ENCODE data around the gene EFNA2. TPM values are rescaled to one million over a fixed set of nuclear protein-coding genes. Genes with fewer than 3 reads are reported as not detected.

EFNA2 gene
- total RNA-seq, 1 experiment from 2014 or later = 14.3 TPM

- TF ChIP-seq CTCF (conservative IDR thresholded peaks at IDR 0.05) = no peak
- H3K23me2 ChIP-seq (ENCODE audit: insufficient read length, low read depth, low read length, poor library complexity, severe bottlenecking) = peaks cover 5% of the 10 kb centered on the region
- H3K56ac ChIP-seq (ENCODE audit: insufficient read length, low read depth, low read length) = no peak overlapping the region
- H2BK15ac ChIP-seq (ENCODE audit: low read depth, low read length) = no peak overlapping the region
- no peak overlapping the region for H2BK5ac ChIP-seq (ENCODE audit: insufficient read length, low read length)
- no peak overlapping the region for H4K5ac ChIP-seq (ENCODE audit: insufficient read length, low read depth, low read length)
- no peak overlapping the region for H3K4me3 Mint-ChIP-seq
- no peaks in the 10 kb centered on the region for H3K9me3 ChIP-seq (ENCODE audit: control insufficient read depth, low read depth, low read length)
- H3K4ac ChIP-seq (ENCODE audit: low read depth, low read length) = no peak overlapping the region
- no peak overlapping the region for H3K27ac Mint-ChIP-seq
- no peaks in the 10 kb centered on the region for H4K20me1 ChIP-seq (ENCODE audit: control insufficient read depth, insufficient read depth, insufficient read length)
- H3K27me3 ChIP-seq (ENCODE audit: insufficient read depth, low read length) = no peaks in the 10 kb centered on the region
- H2BK20ac ChIP-seq (ENCODE audit: low read depth, low read length, poor library complexity, severe bottlenecking) = no peak overlapping the region
- H2BK12ac ChIP-seq (ENCODE audit: insufficient read length, low read depth, low read length) = no peak overlapping the region
- no peak overlapping the region for H3K18ac ChIP-seq (ENCODE audit: insufficient read length, low read depth, low read length)
- no peaks in the 10 kb centered on the region for H3K79me2 ChIP-seq (ENCODE audit: insufficient read depth, low read length)
- H2BK120ac ChIP-seq (ENCODE audit: low read depth, low read length, poor library complexity, severe bottlenecking) = no peak overlapping the region
- H3K9ac ChIP-seq (ENCODE audit: extremely low read depth, insufficient read length, low read length) = no peak overlapping the region
- no CpG with 5 or more reads among the region's 18 CpGs for WGBS (ENCODE audit: extremely low coverage, insufficient read length, low lambda C conversion rate)
- no peaks in the 10 kb centered on the region for H3K36me3 Mint-ChIP-seq (ENCODE audit: insufficient read depth in 1 of 3, low read depth in 3 of 3)
- H3K79me1 ChIP-seq (ENCODE audit: insufficient read depth, low read depth, low read length, poor library complexity, severe bottlenecking) = no peaks in the 10 kb centered on the region
- H4K91ac ChIP-seq (ENCODE audit: insufficient read length, low read depth, low read length) = no peak overlapping the region
- H2AFZ ChIP-seq (ENCODE audit: low read length) = no peak overlapping the region
- H3T11ph ChIP-seq (ENCODE audit: low read length) = no peak overlapping the region
- no peak for DNase-seq
- H3K27me3 Mint-ChIP-seq (ENCODE audit: low read depth) = peaks cover 7% of the 10 kb centered on the region; the same call in 1 of the 2 replicates
- H3K4me1 Mint-ChIP-seq = peaks cover 0 to 15% of the 10 kb centered on the region in 2 experiments; a peak in 2 of 4 replicates
- no peaks in the 10 kb centered on the region for H3K9me3 Mint-ChIP-seq
- H3K14ac ChIP-seq (ENCODE audit: insufficient read depth, low read length) = no peak overlapping the region
- no peak overlapping the region for H3K4me2 ChIP-seq (ENCODE audit: insufficient read depth, insufficient read length, low read length)
- no peak overlapping the region for H4K8ac ChIP-seq (replicated peaks; ENCODE audit: insufficient read length, low read depth, low read length)
- H3K27ac ChIP-seq (ENCODE audit: insufficient read length, low read depth, low read length) = no peak overlapping the region
- no peak overlapping the region for H2AK5ac ChIP-seq (ENCODE audit: insufficient read length, low read length)
- no peaks in the 10 kb centered on the region for H3K4me1 ChIP-seq (ENCODE audit: insufficient read depth, low read length)
- H3K23ac ChIP-seq (ENCODE audit: insufficient read length, low read depth, low read length) = no peak overlapping the region
Measured at GRCh38 chr19:1310853-1311180, 25.1 kb downstream of the EFNA2 start.
